Cardiac fibroblast (primary cell): ENCODE results near the gene ZNF581.

Experiments used
- DNase-seq, 2 donors: peaks; one replicate each; pipeline versions ENCODE4 v3.0.0 to v3.0.0-alpha.2; 2010; ENCODE audit warnings: low read depth in 2 of 2
- H3K4me3 ChIP-seq, 2 donors: replicated peaks in 1 of 2; 1 replicate in 1 of 2; 2 replicates in 1 of 2; pipeline ENCODE4 v1.5.1; 2011; ENCODE audit warnings: low read depth in 2 of 2, low read length in 2 of 2, mild to moderate bottlenecking in 2 of 2, moderate library complexity in 1 of 2
- TF ChIP-seq, protein P1 (sequence below): IDR thresholded peaks from one replicate; pipeline ENCODE4 v1.5.1; 2011; ENCODE audit warnings: low read depth, mild to moderate bottlenecking, low read length, inconsistent platforms

ZNF581 gene

DNA sequence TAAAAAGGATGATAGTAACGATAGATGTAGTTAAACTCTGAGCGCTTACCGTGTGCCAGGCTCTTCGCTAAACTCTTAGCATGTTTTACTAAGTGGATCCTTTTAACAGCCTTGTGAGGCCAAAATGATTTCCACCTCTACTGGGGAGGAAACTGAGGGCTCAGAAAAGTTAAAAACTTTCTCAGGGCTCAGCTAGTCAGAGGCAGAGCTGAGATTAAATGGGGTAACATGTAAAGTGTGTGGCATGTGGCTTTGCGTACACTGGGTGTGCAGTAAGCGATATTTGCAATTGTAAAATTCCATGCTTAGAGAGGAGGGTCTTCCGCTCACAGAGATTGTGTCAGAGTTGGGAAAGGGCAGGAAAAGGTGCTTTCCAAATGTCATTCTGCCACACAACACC lies 13.1 kb downstream of the ZNF581 start:
- no peak for DNase-seq
- peak overlapping the region; percentile 90 to 95 for H3K4me3 ChIP-seq
- TF ChIP-seq, protein P1, sequence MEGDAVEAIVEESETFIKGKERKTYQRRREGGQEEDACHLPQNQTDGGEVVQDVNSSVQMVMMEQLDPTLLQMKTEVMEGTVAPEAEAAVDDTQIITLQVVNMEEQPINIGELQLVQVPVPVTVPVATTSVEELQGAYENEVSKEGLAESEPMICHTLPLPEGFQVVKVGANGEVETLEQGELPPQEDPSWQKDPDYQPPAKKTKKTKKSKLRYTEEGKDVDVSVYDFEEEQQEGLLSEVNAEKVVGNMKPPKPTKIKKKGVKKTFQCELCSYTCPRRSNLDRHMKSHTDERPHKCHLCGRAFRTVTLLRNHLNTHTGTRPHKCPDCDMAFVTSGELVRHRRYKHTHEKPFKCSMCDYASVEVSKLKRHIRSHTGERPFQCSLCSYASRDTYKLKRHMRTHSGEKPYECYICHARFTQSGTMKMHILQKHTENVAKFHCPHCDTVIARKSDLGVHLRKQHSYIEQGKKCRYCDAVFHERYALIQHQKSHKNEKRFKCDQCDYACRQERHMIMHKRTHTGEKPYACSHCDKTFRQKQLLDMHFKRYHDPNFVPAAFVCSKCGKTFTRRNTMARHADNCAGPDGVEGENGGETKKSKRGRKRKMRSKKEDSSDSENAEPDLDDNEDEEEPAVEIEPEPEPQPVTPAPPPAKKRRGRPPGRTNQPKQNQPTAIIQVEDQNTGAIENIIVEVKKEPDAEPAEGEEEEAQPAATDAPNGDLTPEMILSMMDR: no peak

DNA sequence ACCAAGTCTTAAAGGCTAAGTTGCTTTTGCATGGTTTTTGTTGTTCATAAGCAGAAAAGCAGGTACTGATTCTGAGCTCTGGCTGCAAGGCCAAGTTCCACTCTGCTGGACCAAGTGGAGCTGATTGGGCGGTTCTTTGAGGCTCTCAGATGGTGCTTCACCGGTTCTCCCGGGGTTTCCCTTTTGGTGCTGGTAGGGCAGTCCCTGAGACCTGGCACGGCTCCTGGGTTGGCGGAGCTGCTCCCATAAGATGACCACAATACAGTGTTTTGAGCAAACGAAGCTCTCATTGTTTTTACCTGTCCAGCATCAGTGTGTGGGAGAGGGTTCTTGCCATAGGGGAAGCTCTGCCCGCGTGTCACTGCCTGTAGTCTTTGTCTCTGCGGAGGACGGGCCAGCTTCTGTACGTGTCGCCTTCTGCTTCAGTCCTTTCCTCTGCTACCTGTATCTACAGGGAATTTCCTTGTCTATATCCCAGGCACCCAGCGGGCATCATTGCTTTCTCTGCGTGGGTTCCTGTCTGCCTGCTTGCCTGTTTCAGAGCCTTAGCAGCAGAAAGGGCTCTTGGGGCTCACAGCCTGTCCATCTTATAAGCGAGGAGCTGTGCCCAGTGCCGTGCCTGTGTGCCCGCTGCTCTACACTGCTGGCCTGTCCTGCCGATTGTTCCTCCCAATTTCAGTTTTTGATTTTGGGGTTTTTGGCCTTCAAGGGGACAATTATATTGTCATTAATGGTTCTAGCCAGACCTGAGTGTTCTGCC lies 13.7 kb downstream of the ZNF581 start:
- peak overlapping the region; percentile 90 to 95 for H3K4me3 ChIP-seq
- DNase-seq: no peak
- TF ChIP-seq, protein P1: no peak

DNA sequence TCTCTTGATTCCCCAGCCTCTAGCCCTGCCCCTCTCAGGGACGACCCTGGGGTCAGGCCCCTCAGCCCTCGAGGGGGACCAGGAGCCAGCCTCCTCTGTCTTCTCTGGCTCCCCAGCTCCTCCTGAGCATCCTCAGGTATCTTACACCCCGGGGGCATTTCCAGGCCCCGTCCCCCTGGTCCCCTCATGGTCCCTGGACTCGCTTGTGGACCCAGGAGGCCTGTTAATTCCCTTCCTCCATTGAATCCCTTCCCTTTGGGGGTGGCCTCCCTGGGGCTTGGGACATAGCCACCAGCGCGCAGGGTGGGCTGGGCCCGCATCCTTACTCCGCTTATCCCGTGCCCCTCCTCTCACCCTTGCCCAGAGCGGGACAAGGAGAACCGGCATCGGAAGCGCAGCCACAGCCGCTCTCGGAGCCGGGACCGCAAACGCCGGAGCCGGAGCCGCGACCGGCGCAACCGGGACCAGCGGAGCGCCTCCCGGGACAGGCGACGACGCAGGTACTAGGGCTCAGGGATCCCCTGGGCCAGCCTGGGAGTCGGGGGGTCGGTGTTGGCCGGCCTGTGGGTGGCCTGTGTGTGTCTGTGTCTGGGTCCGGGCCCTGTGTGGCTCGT lies 15.5 kb downstream of the ZNF581 start:
- no peak overlapping the region for H3K4me3 ChIP-seq
- TF ChIP-seq, protein P1: no peak
- no peak for DNase-seq

DNA sequence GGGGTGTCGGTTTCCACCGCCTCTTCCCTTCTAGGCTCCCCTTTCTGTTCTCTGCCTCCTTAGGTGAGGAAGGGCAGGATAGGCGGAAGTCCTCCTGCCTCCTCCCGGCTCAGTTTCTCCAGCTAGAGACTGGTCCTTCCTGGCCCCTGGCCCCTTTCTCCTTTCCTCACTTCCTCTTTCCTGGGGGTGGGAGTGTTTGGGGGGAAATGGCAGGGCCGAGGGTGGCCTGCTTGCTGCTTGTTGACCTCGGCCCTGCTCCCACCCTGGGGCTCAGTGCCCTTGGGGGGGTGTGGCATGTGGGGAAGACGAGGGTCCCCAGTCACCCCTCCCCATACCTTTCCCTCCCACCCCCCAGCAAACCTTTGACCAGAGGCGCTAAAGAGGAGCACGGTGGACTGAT lies 16.4 kb downstream of the ZNF581 start:
- H3K4me3 ChIP-seq: no peak overlapping the region
- TF ChIP-seq, protein P1: no peak

DNA sequence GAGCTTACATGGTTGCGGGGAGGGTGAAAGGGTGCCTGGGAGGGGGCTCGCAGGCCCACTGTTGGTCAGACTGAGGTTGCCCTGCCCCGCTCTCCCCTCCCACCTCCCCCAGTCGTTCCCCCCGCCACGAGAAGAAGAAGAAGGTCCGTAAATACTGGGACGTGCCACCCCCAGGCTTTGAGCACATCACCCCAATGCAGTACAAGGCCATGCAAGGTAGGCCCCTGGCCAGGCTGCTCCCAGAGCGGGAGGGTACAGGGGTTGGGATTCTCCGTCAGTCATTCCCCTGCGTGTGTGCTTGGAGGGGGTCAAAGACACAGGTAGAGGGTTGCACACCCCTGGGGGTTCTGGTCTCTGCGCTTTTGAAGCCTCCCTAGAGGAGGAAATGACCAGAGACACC lies 17.0 kb downstream of the ZNF581 start:
- no peak for DNase-seq
- H3K4me3 ChIP-seq: no peak overlapping the region
- TF ChIP-seq, protein P1: no peak

More for the DNA sequence above, 16.4 kb downstream of the ZNF581 start:
- no peak for DNase-seq

DNA sequence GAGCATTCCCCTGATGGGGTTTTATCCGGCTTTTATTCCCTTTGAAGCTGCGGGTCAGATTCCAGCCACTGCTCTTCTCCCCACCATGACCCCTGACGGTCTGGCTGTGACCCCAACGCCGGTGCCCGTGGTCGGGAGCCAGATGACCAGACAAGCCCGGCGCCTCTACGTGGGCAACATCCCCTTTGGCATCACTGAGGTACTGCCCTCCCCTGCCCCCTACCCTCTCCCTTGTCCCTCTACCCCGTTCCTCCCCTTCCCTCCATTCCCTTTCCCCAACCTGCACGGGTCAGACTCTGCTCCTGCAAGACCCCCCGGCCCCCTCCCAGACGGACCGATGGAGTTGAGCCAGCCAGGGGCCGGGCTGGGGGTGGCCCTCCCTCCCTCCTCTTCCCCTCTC lies 17.5 kb downstream of the ZNF581 start:
- TF ChIP-seq, protein P1: no peak
- DNase-seq: no peak
- no peak overlapping the region for H3K4me3 ChIP-seq
